HUES6 (cell line): Measurements from ENCODE around the gene MYCN.

Source experiments
- H3K27ac ChIP-seq: 2 replicates; pipeline ENCODE4 v1.7.0; 2013; ENCODE audit warnings: low read depth, mild to moderate bottlenecking, low read length, inconsistent platforms
- H3K27me3 ChIP-seq: 2 replicates; pipeline ENCODE4 v1.6.1; 2013; ENCODE audit warnings: low read length; ENCODE audit not compliant: control insufficient read depth, insufficient read depth
- H3K36me3 ChIP-seq: 2 replicates; pipeline ENCODE4 v1.6.1; 2013; ENCODE audit warnings: low read length; ENCODE audit not compliant: control insufficient read depth, insufficient read depth
- H3K4me1 ChIP-seq: 2 replicates; pipeline ENCODE4 v1.6.1; 2013; ENCODE audit warnings: low read length; ENCODE audit not compliant: control insufficient read depth, insufficient read depth
- H3K4me3 ChIP-seq: 2 replicates; pipeline ENCODE4 v1.5.1; 2013; ENCODE audit warnings: low read depth, low read length
- H3K9ac ChIP-seq: one replicate; pipeline ENCODE4 v1.6.1; 2013; ENCODE audit warnings: mild to moderate bottlenecking, low read length
- H3K9me3 ChIP-seq: 2 replicates; pipeline ENCODE4 v1.6.1; 2013; ENCODE audit warnings: low read depth, low read length; ENCODE audit not compliant: control insufficient read depth, insufficient read depth

MYCN gene

GRCh38 chr2:15986644-15987043, 46.3 kb downstream of the MYCN start:
- peaks cover 56% of the 10 kb centered on the region for H3K4me1 ChIP-seq
- no peaks in the 10 kb centered on the region for H3K36me3 ChIP-seq
- H3K27me3 ChIP-seq = no peaks in the 10 kb centered on the region
- H3K27ac ChIP-seq = no peak overlapping the region
- H3K9me3 ChIP-seq = no peaks in the 10 kb centered on the region
- no peak overlapping the region for H3K9ac ChIP-seq
- no peak overlapping the region for H3K4me3 ChIP-seq

DNA sequence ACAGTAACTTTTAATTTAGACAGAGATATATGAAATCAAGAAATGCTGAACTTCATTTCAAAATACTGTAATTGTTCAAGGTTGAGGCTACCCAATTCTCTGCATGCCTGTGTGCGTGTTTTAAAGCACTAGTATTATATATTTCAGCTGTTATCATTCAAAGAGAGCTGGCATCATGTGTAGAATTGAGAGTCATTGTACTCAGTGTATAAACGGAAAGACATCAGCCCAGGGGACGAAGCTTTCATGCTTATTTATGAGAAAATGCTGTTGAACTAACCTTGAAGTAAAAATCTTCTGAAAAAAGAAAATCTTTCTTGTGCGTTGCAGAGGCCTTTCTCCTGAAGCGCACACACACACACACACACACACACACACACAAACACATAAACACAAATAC, 48.4 kb downstream of the MYCN start:
- H3K4me1 ChIP-seq = peaks cover 44% of the 10 kb centered on the region
- H3K36me3 ChIP-seq = no peaks in the 10 kb centered on the region
- H3K27ac ChIP-seq = no peak overlapping the region

GRCh38 chr2:15989559-15989958, 49.2 kb downstream of the MYCN start:
- H3K27me3 ChIP-seq = no peaks in the 10 kb centered on the region
- H3K9ac ChIP-seq = no peak overlapping the region
- H3K36me3 ChIP-seq = no peaks in the 10 kb centered on the region
- H3K27ac ChIP-seq = no peak overlapping the region
- H3K4me3 ChIP-seq = no peak overlapping the region
- H3K4me1 ChIP-seq = peaks cover 38% of the 10 kb centered on the region
- no peaks in the 10 kb centered on the region for H3K9me3 ChIP-seq

More for the DNA sequence above, 48.4 kb downstream of the MYCN start:
- H3K4me3 ChIP-seq = no peak overlapping the region
- no peaks in the 10 kb centered on the region for H3K27me3 ChIP-seq
- no peak overlapping the region for H3K9ac ChIP-seq
- no peaks in the 10 kb centered on the region for H3K9me3 ChIP-seq

DNA sequence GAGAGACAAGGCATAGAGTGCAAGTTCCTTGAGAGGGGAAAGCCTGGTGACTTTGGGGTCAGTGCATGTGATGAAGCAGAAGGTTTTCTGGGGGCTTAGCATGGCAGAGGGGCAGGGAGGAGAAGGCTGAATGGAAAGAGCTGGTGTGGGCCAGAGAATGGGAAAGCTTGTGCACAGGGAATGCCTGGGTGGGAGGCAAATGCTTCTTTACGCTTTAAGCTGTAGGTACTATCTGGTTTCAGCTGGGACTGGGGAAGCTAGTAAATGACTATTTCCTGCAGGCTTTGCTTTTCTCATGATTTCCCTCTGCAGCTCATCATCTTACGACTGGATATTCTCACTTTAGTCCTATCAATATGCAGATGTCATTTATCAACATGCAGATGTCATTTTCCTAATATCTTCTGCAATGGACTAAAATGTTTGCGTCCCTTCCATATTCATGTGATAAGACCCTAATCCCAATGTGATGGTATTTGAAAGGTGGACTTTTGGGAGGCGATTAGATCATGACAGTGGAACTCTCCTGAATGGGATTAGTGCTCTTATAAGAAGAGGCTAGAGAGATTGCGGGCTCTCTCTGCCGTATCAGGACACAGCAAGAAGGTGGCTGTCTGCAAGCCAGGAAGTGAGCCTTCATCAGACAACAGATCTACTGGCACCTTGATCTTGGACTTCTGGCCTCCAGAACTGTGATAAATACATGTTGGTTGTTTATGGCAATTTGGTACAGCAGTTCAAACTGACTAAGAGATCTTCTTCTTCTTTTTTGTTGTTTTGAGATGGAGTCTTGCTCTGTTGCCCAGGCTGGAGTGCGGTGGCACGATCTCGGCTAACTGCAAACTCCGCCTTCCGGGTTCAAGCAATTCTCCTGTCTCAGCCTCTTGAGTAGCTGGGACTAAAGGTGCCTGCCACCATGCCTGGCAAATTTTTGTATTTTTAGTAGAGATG, 50.1 kb downstream of the MYCN start:
- peaks cover 31% of the 10 kb centered on the region for H3K4me1 ChIP-seq
- H3K4me3 ChIP-seq = no peak overlapping the region
- H3K27ac ChIP-seq = no peak overlapping the region
- H3K9ac ChIP-seq = no peak overlapping the region
- no peaks in the 10 kb centered on the region for H3K27me3 ChIP-seq
- H3K36me3 ChIP-seq = no peaks in the 10 kb centered on the region
- no peaks in the 10 kb centered on the region for H3K9me3 ChIP-seq

DNA sequence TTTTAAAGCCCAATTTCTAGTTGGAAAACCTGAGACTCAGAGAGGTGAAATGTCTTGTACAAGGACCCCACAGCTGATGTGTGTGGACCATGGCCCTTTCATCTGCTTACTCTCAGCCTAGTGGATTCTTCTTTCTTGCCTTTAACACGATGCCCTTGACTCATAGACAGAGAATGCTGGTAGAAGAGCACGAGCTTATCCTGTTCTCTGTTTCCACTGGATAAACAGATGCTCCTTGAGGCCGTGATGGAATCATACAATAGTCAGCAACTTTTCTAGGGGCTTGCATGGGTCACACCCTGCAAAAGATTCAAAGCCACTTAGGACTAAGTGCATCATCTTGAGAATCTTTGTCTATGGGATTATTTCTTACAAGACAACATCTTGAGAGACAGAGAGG, 50.9 kb downstream of the MYCN start:
- Histone ChIP-seq H3K9ac (no peak overlapping the region), H3K36me3 (no peaks in the 10 kb centered on the region), H3K27ac (no peak overlapping the region), H3K4me1 (peaks cover 24% of the 10 kb centered on the region), H3K4me3 (no peak overlapping the region), H3K9me3 (no peaks in the 10 kb centered on the region), H3K27me3 (no peaks in the 10 kb centered on the region)

GRCh38 chr2:15992457-15993231, 52.3 kb downstream of the MYCN start:
- Histone ChIP-seq H3K9ac (no peak overlapping the region), H3K4me1 (peaks cover 23% of the 10 kb centered on the region), H3K9me3 (no peaks in the 10 kb centered on the region), H3K4me3 (no peak overlapping the region), H3K36me3 (no peaks in the 10 kb centered on the region), H3K27ac (no peak overlapping the region), H3K27me3 (no peaks in the 10 kb centered on the region)

DNA sequence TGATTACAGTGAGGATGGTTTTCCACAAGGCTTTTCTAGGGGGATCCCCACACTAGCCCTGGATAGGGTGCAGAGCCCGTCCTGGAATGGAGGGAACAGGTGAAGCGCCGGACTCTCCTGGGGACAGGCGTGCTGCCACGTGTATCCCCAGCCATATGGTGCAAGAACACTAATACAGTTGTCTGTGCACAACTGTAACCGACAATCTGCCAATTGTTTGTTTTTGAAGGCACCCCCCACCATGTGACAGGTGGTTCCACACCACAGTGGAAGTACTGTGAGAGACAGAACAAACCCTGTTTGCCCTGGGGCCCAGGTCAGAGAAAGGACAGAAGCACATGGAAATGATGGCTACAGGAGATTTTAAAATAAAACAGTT, 52.9 kb downstream of the MYCN start:
- Histone ChIP-seq H3K36me3 (no peaks in the 10 kb centered on the region), H3K9ac (no peak overlapping the region), H3K4me3 (no peak overlapping the region), H3K27me3 (no peaks in the 10 kb centered on the region), H3K9me3 (no peaks in the 10 kb centered on the region), H3K27ac (no peak overlapping the region), H3K4me1 (peaks cover 24% of the 10 kb centered on the region)

DNA sequence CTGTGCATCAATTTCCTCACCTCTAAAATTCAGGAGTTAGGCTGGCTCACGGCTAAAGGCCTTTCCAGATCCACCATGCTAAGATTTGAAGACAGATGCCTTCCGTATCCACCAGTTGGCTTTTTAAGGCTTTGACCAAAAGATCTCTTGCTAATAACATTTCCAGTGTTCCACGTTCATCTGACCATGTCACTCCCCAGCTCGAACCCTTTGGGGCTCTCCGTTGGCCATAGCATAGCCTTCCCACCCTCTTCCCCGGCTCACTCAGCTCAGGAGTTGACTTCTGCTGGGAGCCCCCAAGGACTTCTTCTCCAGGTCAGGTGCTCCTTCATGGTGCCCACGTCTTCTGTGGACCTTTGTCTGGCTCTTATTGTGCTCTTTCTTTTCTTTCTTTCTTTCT, 53.3 kb downstream of the MYCN start:
- no peaks in the 10 kb centered on the region for H3K36me3 ChIP-seq
- H3K9me3 ChIP-seq = no peaks in the 10 kb centered on the region
- peaks cover 24% of the 10 kb centered on the region for H3K4me1 ChIP-seq
- no peaks in the 10 kb centered on the region for H3K27me3 ChIP-seq
- H3K27ac ChIP-seq = no peak overlapping the region
- no peak overlapping the region for H3K4me3 ChIP-seq
- no peak overlapping the region for H3K9ac ChIP-seq

GRCh38 chr2:15995603-15996002, 55.3 kb downstream of the MYCN start:
- H3K9ac ChIP-seq = no peak overlapping the region
- no peak overlapping the region for H3K27ac ChIP-seq
- H3K27me3 ChIP-seq = no peaks in the 10 kb centered on the region

More at GRCh38 chr2:15995603-15996002, 55.3 kb downstream of the MYCN start:
- Histone ChIP-seq H3K9me3 (no peaks in the 10 kb centered on the region), H3K4me3 (no peak overlapping the region), H3K36me3 (no peaks in the 10 kb centered on the region), H3K4me1 (peaks cover 17% of the 10 kb centered on the region)
